ENCODE results near the gene CHRNE. TPM values are rescaled to one million over a fixed set of nuclear protein-coding genes. Genes with fewer than 3 reads are reported as not detected.

Gene CHRNE
- total and polyA plus RNA-seq, 2 of the 13 experiments (the other 11 are each of a cell fraction or from before 2014, with no cell fraction given): 0.53 to 0.59 TPM

DNA sequence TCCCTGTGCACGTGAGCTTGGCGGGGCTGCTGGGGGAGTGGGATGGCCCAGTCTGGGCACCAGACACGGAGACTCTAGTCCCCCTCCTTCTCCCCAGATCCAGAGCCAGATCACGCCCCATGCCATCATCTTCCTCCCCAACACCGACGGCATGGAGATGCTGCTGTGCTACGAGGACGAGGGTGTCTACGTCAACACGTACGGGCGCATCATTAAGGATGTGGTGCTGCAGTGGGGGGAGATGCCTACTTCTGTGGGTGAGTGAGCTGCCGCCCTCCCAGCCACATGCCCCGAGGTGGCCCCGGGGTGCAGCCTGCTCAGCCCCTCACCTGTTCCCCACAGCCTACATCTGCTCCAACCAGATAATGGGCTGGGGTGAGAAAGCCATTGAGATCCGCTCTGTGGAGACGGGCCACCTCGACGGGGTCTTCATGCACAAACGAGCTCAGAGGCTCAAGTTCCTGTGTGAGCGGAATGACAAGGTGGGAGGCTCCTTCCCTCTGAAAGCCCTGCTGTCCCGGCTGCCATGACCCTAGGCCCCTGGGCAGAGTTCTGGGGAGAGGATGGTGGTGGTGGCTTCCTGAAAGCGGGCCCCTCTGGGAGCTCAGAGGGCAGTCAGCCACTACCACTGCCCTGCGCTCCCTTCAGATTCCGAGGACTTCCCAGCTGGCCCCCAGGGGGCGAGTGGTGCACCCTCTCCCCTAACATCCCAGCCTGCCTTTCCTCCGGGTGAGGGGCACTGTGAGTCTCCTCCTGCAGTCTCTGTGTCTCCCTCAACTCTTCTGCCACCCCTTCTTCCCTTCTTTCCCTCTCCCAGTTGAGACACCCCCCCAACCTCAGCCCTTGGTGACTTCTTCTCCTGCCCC is 6.3 kb downstream of the CHRNE start:
- BruUV-seq (replicated peaks): no TSS peak
- TF ChIP-seq JUN (CRISPR knock-in tag; IDR thresholded peaks at IDR 0.05): no peak
- no peak for TF ChIP-seq NFE2L2 (IDR thresholded peaks at IDR 0.05; ENCODE audit: low read length)
- TF ChIP-seq ARHGAP35 (CRISPR knock-in tag; IDR thresholded peaks at IDR 0.05; ENCODE audit: borderline replicate concordance): no peak
- TF ChIP-seq YEATS2 (CRISPR knock-in tag; IDR thresholded peaks at IDR 0.05; ENCODE audit: borderline replicate concordance): no peak
- TF ChIP-seq CCDC6 (CRISPR knock-in tag; IDR thresholded peaks at IDR 0.05): no peak
- TF ChIP-seq CSRNP2 (CRISPR knock-in tag; conservative IDR thresholded peaks at IDR 0.05; ENCODE audit: low read depth): no peak
- no peak for TF ChIP-seq ZBTB33 (CRISPR knock-in tag; IDR thresholded peaks at IDR 0.05)
- TF ChIP-seq ZNF260 (CRISPR knock-in tag; IDR thresholded peaks at IDR 0.05; ENCODE audit: borderline replicate concordance, low read depth): no peak
- no peak for TF ChIP-seq SIX1 (CRISPR knock-in tag; IDR thresholded peaks at IDR 0.05; ENCODE audit: borderline replicate concordance)
- TF ChIP-seq TFAP4 (IDR thresholded peaks at IDR 0.05; ENCODE audit: borderline replicate concordance, low read depth): no peak
- TF ChIP-seq CHCHD3 (CRISPR knock-in tag; IDR thresholded peaks at IDR 0.05): no peak
- Histone ChIP-seq H3K9ac (ENCODE audit: insufficient read depth, low read depth, low read length) (no peak overlapping the region), H2AFZ (ENCODE audit: low read length) (no peak overlapping the region), H3K9me3 (ENCODE audit: low read length) (no peaks in the 10 kb centered on the region), H3K27ac (ENCODE audit: extremely low read length, insufficient read depth, low read length) (no peak overlapping the region), H3K79me2 (ENCODE audit: insufficient read depth, low read length) (no peaks in the 10 kb centered on the region), H3K27me3 (ENCODE audit: control insufficient read depth in 1 of 2, insufficient read depth in 2 of 2, low read length in 2 of 2) (no peaks in the 10 kb centered on the region), H3K4me2 (ENCODE audit: low read depth, low read length) (no peak overlapping the region), H3K4me3 (replicated peaks in 1 of 3; ENCODE audit: insufficient read depth in 1 of 3, low read depth in 2 of 3, low read length in 3 of 3) (no peak overlapping the region), H3K4me1 (ENCODE audit: insufficient read depth, low read length) (no peaks in the 10 kb centered on the region), H3K36me3 (replicated peaks in 1 of 2; ENCODE audit: control insufficient read depth in 1 of 2, insufficient read depth in 2 of 2, low read length in 2 of 2) (peaks cover 29 to 54% of the 10 kb centered on the region in 2 experiments; a peak in 4 of 5 replicates), H4K20me1 (ENCODE audit: insufficient read depth, low read length) (no peaks in the 10 kb centered on the region)
- intact Hi-C loops (cut with micrococcal nuclease; ENCODE audit: unreplicated experiment) (no loop called here), in situ Hi-C loops (cut with HindIII; ENCODE audit: extremely low pct_ligation_motif_present, low pct_unique_long_range_greater_than_20kb) (loop anchor here (10.0 kb wide), 1 partner anchor 342 kb away; the partner anchor contains the start of gene MYBBP1A)
- WGBS (ENCODE audit: low lambda C conversion rate): 98% methylated on average over 23 of the region's 27 CpGs
- no peak for DNase-seq (ENCODE audit: low spot score)
- no peak for FAIRE-seq
- ChIA-PET CTCF (ENCODE audit: low intra/inter-chr PET ratio, low total read pairs) (no interaction called here), POLR2A (no interaction called here)
- ATAC-seq: no peak; the same call in 2 of the 3 replicates
